Stimulated activated naive CD8-positive, alpha-beta T cell treated with anti-CD3 and anti-CD28 coated beads, Interleukin-15, Interleukin-2, amounts not matched to agents 100 U/mL and 50 U/mL, for 24 hours (primary cell): Measurements from ENCODE around the gene SIX2.
"Not testable (repeated sequence)": the region's sequence is repeated elsewhere in the genome, so short reads cannot be mapped to it uniquely, and the experiment has no call there.

Source experiments
- ATAC-seq: fragments of 150-1000 bp; cut with Tn5 transposase; one replicate; pipeline ENCODE4 v1.10.0; 2021
- DNase-seq: peaks from one replicate; pipeline ENCODE4 v3.0.0; 2021

The SIX2 gene

GRCh38 chr2:45009303-45009927, at the start of gene SIX2:
Gene SIX2, minus strand, starts transcription at chr2:45009452. Its CDS starts 342 bp downstream, at chr2:45009110.
- ATAC-seq (peak; percentile 34), DNase-seq (peak; percentile 17)

- ATAC-seq (no peak), DNase-seq (no peak)
These were observed 45.9 kb upstream of the SIX2 start for GRCh38 chr2:45055162-45055605.

GRCh38 chr2:45053966-45054365, 44.7 kb upstream of the SIX2 start:
- no peak for ATAC-seq
- DNase-seq = no peak

- ATAC-seq (no peak), DNase-seq (no peak)
These were observed 43.2 kb upstream of the SIX2 start for GRCh38 chr2:45052388-45052928.

GRCh38 chr2:45049569-45050336, 40.5 kb upstream of the SIX2 start:
- ATAC-seq (no peak), DNase-seq (no peak)

- no peak for DNase-seq
- ATAC-seq = no peak
These were observed 38.0 kb upstream of the SIX2 start for GRCh38 chr2:45047301-45047700.

GRCh38 chr2:45046786-45047185, 37.5 kb upstream of the SIX2 start:
- ATAC-seq (no peak), DNase-seq (no peak)

GRCh38 chr2:45045706-45046105, 36.5 kb upstream of the SIX2 start:
- ATAC-seq (no peak), DNase-seq (no peak)

- ATAC-seq (no peak), DNase-seq (no peak)
These were observed 35.7 kb upstream of the SIX2 start for GRCh38 chr2:45044916-45045315.

- DNase-seq (no peak), ATAC-seq (no peak)
These were observed 33.9 kb upstream of the SIX2 start for GRCh38 chr2:45043174-45043573.

- DNase-seq = no peak
- no peak for ATAC-seq
These were observed 33.1 kb upstream of the SIX2 start for GRCh38 chr2:45042401-45042800.

- ATAC-seq (no peak), DNase-seq (no peak)
These were observed 31.5 kb upstream of the SIX2 start for GRCh38 chr2:45040786-45041185.

GRCh38 chr2:45039804-45040203, 30.6 kb upstream of the SIX2 start:
- not testable (repeated sequence) for DNase-seq, ATAC-seq

- ATAC-seq, DNase-seq: not testable (repeated sequence)
These were observed 29.6 kb upstream of the SIX2 start for GRCh38 chr2:45038861-45039260.

GRCh38 chr2:45033302-45033701, 24.1 kb upstream of the SIX2 start:
- no peak for ATAC-seq

GRCh38 chr2:45031028-45031427, 21.8 kb upstream of the SIX2 start:
- ATAC-seq = no peak
- DNase-seq = no peak

More at GRCh38 chr2:45033302-45033701, 24.1 kb upstream of the SIX2 start:
- no peak for DNase-seq

- ATAC-seq = no peak
- DNase-seq = no peak
These were observed 21.3 kb upstream of the SIX2 start for GRCh38 chr2:45030553-45030952.

GRCh38 chr2:45029215-45029614, 20.0 kb upstream of the SIX2 start:
- ATAC-seq = no peak
- DNase-seq = no peak

- no peak for DNase-seq
- no peak for ATAC-seq
These were observed 19.0 kb upstream of the SIX2 start for GRCh38 chr2:45028276-45028675.

GRCh38 chr2:45026924-45027450, 17.7 kb upstream of the SIX2 start:
- ATAC-seq (no peak), DNase-seq (no peak)

- no peak for ATAC-seq
- DNase-seq = no peak
These were observed 15.5 kb upstream of the SIX2 start for GRCh38 chr2:45024600-45025291.

- ATAC-seq (no peak), DNase-seq (no peak)
These were observed 14.8 kb upstream of the SIX2 start for GRCh38 chr2:45024097-45024496.

GRCh38 chr2:45020439-45020838, 11.2 kb upstream of the SIX2 start:
- DNase-seq = no peak
- no peak for ATAC-seq
